ENCODE results near the gene PTPRT. TPM values are rescaled to one million over a fixed set of nuclear protein-coding genes. Genes with fewer than 3 reads are reported as not detected.

PTPRT gene
- polyA plus RNA-seq, 1 experiment: not detected

- ChIA-PET POLR2A (no interaction called here), CTCF (no interaction called here)
- DNase-seq (ENCODE audit: low read depth): no peak
- H3K36me3 ChIP-seq (ENCODE audit: control insufficient read depth, insufficient read depth, low read length): no peaks in the 10 kb centered on the region
- H3K27me3 ChIP-seq (ENCODE audit: control insufficient read depth, insufficient read depth, low read length): no peaks in the 10 kb centered on the region
- H3K4me3 ChIP-seq (ENCODE audit: low read depth, low read length): no peak overlapping the region
- TF ChIP-seq CTCF (IDR thresholded peaks at IDR 0.05; ENCODE audit: insufficient read depth, low read depth, low read length): no peak
Measured at GRCh38 chr20:43205699-43206098, 16.0 kb upstream of the PTPRT start.

- Histone ChIP-seq H3K27me3 (ENCODE audit: control insufficient read depth, insufficient read depth, low read length) (no peaks in the 10 kb centered on the region), H3K36me3 (ENCODE audit: control insufficient read depth, insufficient read depth, low read length) (no peaks in the 10 kb centered on the region), H3K4me3 (ENCODE audit: low read depth, low read length) (no peak overlapping the region)
- no peak for TF ChIP-seq CTCF (IDR thresholded peaks at IDR 0.05; ENCODE audit: insufficient read depth, low read depth, low read length)
- ChIA-PET POLR2A (no interaction called here), CTCF (interaction anchor here (0.6 kb wide), 1 partner anchor 14 kb away, joined by 3 read pairs; no protein-coding TSS in a partner anchor)
- no peak for DNase-seq (ENCODE audit: low read depth)
Measured at GRCh38 chr20:43202100-43202499, 12.4 kb upstream of the PTPRT start.

- no peak for DNase-seq (ENCODE audit: low read depth)
- H3K27me3 ChIP-seq (ENCODE audit: control insufficient read depth, insufficient read depth, low read length): no peaks in the 10 kb centered on the region
- no peak overlapping the region for H3K4me3 ChIP-seq (ENCODE audit: low read depth, low read length)
- POLR2A ChIA-PET: no interaction called here
- TF ChIP-seq CTCF (IDR thresholded peaks at IDR 0.05; ENCODE audit: insufficient read depth, low read depth, low read length): no peak
- no peaks in the 10 kb centered on the region for H3K36me3 ChIP-seq (ENCODE audit: control insufficient read depth, insufficient read depth, low read length)
- CTCF ChIA-PET: interaction anchor here (1.1 kb wide), 1 partner anchor 192 kb away, joined by 3 read pairs; no protein-coding TSS in a partner anchor
Measured at GRCh38 chr20:43198607-43199006, 8.9 kb upstream of the PTPRT start.

GRCh38 chr20:43196243-43196642, 6.5 kb upstream of the PTPRT start:
- Histone ChIP-seq H3K27me3 (ENCODE audit: control insufficient read depth, insufficient read depth, low read length) (no peaks in the 10 kb centered on the region), H3K36me3 (ENCODE audit: control insufficient read depth, insufficient read depth, low read length) (no peaks in the 10 kb centered on the region), H3K4me3 (ENCODE audit: low read depth, low read length) (no peak overlapping the region)
- ChIA-PET CTCF (interaction anchor here (1.4 kb wide), 2 partner anchors 8 to 1458 kb away, joined by 3 read pairs; no protein-coding TSS in a partner anchor), POLR2A (no interaction called here)
- TF ChIP-seq CTCF (IDR thresholded peaks at IDR 0.05; ENCODE audit: insufficient read depth, low read depth, low read length): no peak
- no peak for DNase-seq (ENCODE audit: low read depth)

- Histone ChIP-seq H3K4me3 (ENCODE audit: low read depth, low read length) (no peak overlapping the region), H3K27me3 (ENCODE audit: control insufficient read depth, insufficient read depth, low read length) (peaks cover 7% of the 10 kb centered on the region), H3K36me3 (ENCODE audit: control insufficient read depth, insufficient read depth, low read length) (no peaks in the 10 kb centered on the region)
- TF ChIP-seq CTCF (IDR thresholded peaks at IDR 0.05; ENCODE audit: insufficient read depth, low read depth, low read length): no peak
- ChIA-PET POLR2A (no interaction called here), CTCF (no interaction called here)
- DNase-seq (ENCODE audit: low read depth): no peak
Measured at GRCh38 chr20:43194137-43194536, 4.4 kb upstream of the PTPRT start.

All from BJ (cell line).